UCSD-AML1 (cell line): ENCODE results near the gene ROCK2.
A peak's percentile ranks its signal among the peaks of the same experiment; 100 is the strongest.
"Not testable (repeated sequence)": the region's sequence is repeated elsewhere in the genome, so short reads cannot be mapped to it uniquely, and the experiment has no call there.

Source experiments
- DNase-seq: peaks from one replicate; lab custom pipeline; 2025; ENCODE audit not compliant: unreplicated experiment; lab: John Stamatoyannopoulos, UW

ROCK2 gene

DNA sequence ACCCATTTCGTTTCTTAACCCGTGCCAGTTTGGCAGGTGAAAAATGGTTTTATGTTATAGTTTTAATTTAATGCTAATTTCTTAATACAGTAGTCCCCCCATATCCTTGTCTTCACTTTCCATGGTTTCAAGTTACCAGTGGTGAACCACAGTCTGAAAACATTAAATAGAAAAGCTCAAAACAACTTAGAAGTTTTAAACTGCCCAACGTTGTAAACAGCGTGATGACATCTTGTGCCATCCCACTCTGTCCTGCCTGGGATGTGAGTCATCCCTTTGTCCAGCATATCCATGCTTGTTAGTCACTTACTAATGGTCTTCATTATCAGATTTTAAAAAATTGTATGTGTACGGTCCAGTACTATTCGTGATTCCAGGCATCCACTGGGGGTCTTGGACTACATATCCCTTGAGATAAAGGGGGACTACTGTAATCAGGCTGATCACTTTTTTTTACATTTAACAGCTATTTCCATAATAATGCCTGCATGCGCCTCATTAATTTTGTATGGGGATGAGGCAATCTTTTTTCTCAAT, 157.3 kb downstream of the ROCK2 start:
- no peak for DNase-seq

- DNase-seq, result no peak
Measured at GRCh38 chr2:11186145-11186544, 158.3 kb downstream of the ROCK2 start.

GRCh38 chr2:11182951-11183350, 161.5 kb downstream of the ROCK2 start:
- no peak for DNase-seq

DNA sequence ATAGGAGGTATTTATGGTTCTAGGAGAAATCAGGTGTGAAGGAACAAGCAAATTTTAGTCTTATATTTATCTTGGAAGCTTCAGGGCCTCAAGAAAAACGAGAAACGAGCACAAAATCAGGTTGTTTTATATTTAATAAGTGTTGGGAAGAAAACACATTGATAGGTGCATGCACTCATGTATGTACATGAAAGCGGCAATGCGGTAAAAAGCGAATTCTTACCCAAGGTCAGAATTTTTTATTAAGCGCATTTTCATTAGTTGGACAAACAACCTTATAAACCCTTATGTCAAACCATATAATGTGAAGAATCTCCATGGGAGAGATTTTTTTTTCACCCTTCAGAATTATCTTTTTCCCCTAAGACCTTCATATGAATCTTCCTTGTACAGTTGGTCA, 163.8 kb downstream of the ROCK2 start:
- no peak for DNase-seq

DNA sequence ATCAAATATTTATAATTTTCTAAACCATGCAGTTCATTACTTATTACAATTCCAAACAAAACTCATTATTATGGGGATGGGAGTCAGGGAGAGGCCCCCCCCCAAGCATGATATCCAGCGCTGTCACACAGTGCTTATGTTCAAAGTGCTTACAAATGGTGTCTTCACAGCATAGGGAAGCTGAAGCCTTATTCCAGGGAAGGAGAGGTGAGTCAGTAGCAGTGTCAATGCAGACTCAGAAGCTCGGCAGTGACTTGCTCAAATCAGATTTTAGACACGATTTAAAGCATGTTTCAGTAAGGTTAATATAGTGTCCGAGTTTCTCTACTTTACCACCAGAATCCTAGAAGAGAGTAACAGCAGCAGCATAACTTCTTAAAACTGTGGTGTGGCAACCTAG, 164.5 kb downstream of the ROCK2 start:
- no peak for DNase-seq

DNA sequence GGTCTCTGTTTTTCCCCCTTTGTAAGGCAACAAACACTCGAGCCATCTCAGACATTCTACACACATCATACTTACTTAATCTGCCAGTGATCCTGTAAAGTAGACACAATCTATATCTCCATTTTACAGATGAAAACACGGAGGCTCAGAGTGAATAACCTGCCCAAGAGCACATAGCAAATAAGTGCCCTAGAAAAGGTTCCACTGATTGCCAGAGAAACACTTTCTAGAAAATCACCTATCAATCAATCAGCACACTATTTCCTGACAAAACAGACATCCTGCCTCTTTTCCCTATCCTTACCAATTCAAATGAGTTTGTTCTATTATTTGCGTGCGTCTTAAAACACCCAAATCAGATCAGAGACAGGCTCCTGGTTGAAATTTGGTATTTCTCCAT, 165.2 kb downstream of the ROCK2 start:
- DNase-seq, result no peak

GRCh38 chr2:11177871-11178690, 166.4 kb downstream of the ROCK2 start:
- DNase-seq, result no peak

DNA sequence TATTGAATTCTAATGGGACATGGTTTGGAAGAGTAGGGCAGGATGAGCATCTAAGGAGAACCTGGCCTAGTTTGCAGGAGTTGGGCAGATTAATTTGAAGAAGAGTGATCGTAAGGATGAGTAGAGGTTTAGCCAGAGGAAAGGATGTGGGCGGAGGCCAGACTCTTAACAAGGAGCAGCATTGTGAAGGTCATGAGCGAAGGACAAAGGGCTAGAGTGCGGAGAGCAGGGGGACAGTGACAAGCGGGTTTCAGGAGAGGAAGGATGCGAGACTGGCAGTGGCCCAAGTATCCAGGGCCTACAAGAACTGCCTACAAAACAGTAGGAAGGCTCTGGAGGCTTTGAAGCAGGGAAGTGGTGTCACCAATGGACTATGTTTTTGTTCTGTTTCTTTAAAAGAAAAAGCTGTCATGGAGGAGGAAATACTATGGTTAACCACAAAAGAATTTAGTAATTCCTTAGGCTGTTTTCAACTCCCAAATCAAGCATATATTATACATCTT, 169.1 kb downstream of the ROCK2 start:
- DNase-seq, result peak; percentile 33

DNA sequence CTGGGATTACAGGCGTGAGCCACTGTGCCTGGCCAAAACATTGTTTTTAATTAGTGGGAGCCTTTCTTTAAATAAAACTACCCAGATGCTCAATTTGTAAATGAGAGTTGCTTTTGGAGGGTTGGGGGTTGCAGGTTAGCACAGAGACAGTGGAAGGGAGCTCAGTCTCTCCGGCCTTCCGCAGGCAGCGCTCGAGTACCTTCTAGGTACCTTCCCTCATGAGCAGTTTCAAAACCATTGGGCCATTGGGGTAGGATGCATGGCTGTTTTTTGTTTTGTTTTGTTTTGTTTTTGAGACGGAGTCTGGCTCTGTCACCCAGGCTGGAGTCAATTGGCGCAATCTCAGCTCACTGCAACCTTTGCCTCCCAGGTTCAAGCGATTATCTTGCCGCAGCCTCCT, 170.2 kb downstream of the ROCK2 start:
- DNase-seq, result no peak

DNA sequence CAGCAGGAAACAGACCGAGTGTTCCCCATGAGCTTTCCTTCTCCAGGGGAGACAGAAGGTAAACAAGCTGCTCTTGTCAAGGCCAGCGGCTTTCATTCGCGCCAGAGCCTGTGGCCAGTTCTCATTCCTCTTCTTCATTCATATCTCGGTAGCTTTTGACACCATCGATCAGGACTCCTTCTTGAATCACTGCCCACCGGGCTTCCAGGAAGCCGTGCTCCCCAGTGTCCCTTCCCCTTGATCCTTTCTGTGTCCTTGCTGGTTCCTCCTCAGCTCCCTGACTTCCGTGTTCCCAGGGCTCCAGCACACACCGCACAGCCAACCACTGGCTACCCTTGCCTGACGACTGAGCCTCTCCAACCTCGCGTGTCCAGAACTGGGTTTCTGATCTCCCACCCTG, 175.1 kb downstream of the ROCK2 start:
- DNase-seq, result no peak

DNA sequence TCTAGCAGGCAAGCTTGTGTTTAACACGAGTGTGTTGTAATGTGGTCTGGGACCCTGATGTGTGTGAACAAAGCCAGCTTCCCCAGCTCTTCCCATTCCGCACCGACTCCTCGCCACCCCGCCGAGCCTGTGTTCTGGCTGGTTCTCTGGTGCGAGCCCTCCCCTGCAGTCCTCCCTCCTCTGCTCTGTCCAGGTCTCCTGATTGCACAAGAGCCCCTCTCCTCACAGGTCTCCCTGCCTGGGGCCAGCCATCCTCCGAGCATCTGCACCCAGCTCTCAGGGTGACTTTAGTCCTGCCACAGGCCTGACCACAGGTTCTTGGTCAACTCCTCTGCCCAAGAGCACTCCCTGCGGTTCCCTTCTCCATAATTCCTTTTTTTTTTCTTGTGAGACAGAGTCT, 175.9 kb downstream of the ROCK2 start:
- no peak for DNase-seq

- DNase-seq, result no peak
Measured at GRCh38 chr2:11166476-11166875, 178.0 kb downstream of the ROCK2 start.

- not testable (repeated sequence) for DNase-seq
Measured at GRCh38 chr2:11165046-11165445, 179.4 kb downstream of the ROCK2 start.

- no peak for DNase-seq
Measured at GRCh38 chr2:11163439-11164317, 180.8 kb downstream of the ROCK2 start.

DNA sequence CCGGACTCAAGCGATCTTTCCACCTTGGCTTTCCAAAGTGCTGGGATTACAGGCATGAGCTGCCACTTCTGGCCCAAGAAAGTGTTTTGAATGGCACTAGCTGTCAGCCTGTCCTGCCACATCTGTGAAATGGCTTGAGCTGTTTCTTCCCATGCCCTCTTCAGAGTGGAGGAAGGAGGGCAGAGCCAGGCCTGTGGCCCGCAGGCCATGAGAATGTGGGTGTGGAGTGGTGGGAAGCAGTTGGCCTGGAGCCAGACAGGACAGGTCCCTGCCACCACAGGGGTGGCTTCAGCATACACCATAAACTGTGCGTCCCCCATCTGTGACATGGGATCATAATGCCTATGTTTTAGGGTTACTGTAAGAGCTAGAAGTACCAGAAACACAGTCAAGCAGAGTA, 182.7 kb downstream of the ROCK2 start:
- DNase-seq, result no peak

GRCh38 chr2:11160731-11161455, 183.5 kb downstream of the ROCK2 start:
- no peak for DNase-seq

DNA sequence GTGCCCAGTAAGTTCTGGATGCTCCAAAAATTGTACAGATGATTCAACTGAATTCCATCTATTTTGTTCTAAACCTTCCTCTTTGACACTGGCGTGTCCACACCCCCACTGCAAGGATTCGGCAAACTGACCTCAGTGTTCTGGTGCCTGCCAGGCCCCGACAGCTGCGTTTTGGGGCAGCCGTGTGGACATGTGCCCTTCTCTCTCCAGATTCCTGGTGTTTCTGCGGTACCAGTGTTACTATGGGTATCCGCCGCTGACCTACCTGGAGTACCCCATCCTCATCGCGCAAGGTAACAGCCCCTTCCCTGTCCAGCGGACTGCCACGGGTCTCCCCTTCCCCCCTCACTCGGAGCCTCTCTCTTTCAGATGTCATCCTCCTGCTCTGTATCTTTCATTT, 184.2 kb downstream of the ROCK2 start:
- DNase-seq, result no peak

DNA sequence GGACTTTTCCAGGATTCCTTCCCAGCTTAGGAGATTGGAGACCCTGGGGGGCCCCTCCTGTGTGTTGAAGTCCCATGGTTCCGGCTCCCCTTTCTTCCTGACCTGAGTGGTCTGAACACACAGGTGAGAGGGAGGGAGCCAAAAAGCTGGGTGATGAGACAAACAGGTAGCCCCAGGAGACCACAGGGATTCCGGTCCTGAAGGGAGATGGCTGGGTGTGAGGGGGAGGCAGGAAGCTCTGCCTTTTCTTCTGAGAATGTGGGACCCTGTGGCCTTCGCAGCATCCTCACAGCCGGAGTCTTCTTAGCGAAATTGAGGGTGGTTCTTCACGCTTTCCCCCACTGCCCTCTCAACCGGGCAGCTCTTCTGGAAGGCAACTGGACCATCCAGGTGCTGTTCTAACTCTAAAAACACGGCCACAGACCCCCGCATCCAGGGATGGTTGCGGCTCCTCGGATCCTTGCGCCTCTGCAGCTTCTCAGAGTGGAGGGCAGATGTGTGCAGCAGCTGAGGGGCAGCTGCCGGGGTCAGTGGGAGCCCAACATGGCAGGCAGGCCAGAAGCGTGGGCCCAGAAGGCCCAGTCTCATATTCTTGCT, 184.8 kb downstream of the ROCK2 start:
- DNase-seq, result no peak

DNA sequence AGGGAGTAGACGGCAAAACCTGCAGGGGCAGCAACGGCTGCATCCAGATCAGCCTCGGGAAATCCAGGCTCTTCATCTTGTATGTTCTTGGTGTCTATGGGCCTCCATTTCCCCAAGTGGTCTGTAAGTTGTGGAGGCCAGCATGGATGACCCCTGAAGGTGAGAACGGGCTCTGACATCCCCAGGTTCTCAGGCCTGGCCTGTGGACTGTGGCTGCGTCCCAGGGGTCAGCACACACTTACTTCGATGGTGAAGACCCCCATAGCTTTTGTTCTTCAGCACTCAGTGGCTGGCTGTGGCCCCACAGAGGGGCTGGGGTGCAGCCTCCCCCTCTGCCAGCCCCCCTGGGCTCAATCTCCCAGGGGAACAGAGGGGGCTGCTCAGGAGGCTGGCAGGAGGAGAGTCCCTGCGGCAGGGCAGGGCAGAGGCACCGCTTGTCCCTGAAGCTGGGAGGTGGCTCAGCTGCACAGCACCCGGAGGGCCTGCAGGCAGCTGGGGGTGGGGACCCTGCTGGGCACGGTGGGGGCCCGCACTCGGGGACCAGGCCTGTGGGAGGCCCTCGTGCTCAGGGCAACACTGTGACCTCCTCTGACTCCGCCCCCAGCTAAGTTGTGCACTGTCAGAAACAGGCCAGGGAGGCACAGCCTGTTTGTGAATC, 185.4 kb downstream of the ROCK2 start:
- no peak for DNase-seq

DNA sequence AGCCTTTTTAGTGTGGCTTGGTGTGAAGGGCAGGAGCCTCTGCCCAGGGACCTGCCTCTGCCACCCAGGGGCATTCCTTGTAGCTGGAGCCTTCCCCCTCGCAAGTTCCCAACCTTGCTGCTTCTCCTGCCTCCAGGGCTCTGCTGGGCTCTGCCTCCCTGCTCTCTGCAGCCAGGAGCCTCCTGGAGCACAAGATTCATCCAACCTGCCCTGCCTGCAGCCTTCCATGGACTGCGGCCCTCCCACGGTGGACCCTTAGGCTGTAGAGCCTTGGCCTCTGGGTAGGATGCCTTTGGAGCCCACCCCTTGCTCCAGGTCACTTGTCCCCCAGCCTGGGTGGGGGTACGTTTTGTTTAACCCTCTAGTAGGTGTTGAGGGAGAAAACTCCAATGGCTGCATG, 186.7 kb downstream of the ROCK2 start:
- DNase-seq, result no peak
